Measurements from ENCODE around the gene NUSAP1. TPM values are rescaled to one million over a fixed set of nuclear protein-coding genes. Genes with fewer than 3 reads are reported as not detected.
"Not testable (repeated sequence)": the region's sequence is repeated elsewhere in the genome, so short reads cannot be mapped to it uniquely, and the experiment has no call there.

Gene NUSAP1
- total RNA-seq, 2 experiments from 2014 or later = 179 to 206 TPM

GRCh38 chr15:41367418-41367817, 34.7 kb downstream of the NUSAP1 start:
- no peak for DNase-seq
- no peaks in the 10 kb centered on the region for H3K4me1 Mint-ChIP-seq
- peaks cover 53% of the 10 kb centered on the region for H3K36me3 Mint-ChIP-seq (ENCODE audit: low read depth)
- H3K9me3 Mint-ChIP-seq (ENCODE audit: low read depth) = no peaks in the 10 kb centered on the region
- no peaks in the 10 kb centered on the region for H3K27me3 Mint-ChIP-seq
- H3K27ac Mint-ChIP-seq = no peak overlapping the region
- POLR2A ChIA-PET = no interaction called here
- no peak overlapping the region for H3K4me3 Mint-ChIP-seq
- CTCF ChIA-PET = no interaction called here
- intact Hi-C loops (cut with DNase I, micrococcal nuclease) = no loop called here
- ATAC-seq = no peak

- Mint-ChIP-seq H3K9me3 (ENCODE audit: low read depth) (no peaks in the 10 kb centered on the region), H3K4me1 (no peaks in the 10 kb centered on the region), H3K36me3 (ENCODE audit: low read depth) (peaks cover 48% of the 10 kb centered on the region), H3K4me3 (no peak overlapping the region), H3K27me3 (no peaks in the 10 kb centered on the region), H3K27ac (no peak overlapping the region)
- intact Hi-C loops (cut with DNase I, micrococcal nuclease) = no loop called here
- DNase-seq = no peak
- peak; percentile 44 for ATAC-seq
- CTCF ChIA-PET = interaction anchor here (0.7 kb wide), 1 partner anchor 774 kb away, joined by 3 read pairs; no protein-coding TSS in a partner anchor
- POLR2A ChIA-PET = interaction anchor here (0.6 kb wide), 1 partner anchor 22 kb away, joined by 3 read pairs; no protein-coding TSS in a partner anchor
Measured at GRCh38 chr15:41377978-41378377, 45.3 kb downstream of the NUSAP1 start.

- ATAC-seq; DNase-seq; H3K27me3 Mint-ChIP-seq; CTCF ChIA-PET; H3K9me3 Mint-ChIP-seq (ENCODE audit: low read depth); H3K4me3 Mint-ChIP-seq; H3K27ac Mint-ChIP-seq; intact Hi-C loops (cut with DNase I, micrococcal nuclease); H3K4me1 Mint-ChIP-seq; POLR2A ChIA-PET: not testable (repeated sequence)
- H3K36me3 Mint-ChIP-seq (ENCODE audit: low read depth) = peaks cover 28% of the 10 kb centered on the region
Measured at GRCh38 chr15:41383974-41384749, 51.5 kb downstream of the NUSAP1 start.

- Mint-ChIP-seq H3K27me3 (no peaks in the 10 kb centered on the region), H3K4me3 (no peak overlapping the region), H3K4me1 (no peaks in the 10 kb centered on the region), H3K36me3 (ENCODE audit: low read depth) (peaks cover 14% of the 10 kb centered on the region), H3K27ac (no peak overlapping the region), H3K9me3 (ENCODE audit: low read depth) (no peaks in the 10 kb centered on the region)
- CTCF ChIA-PET = interaction anchor here (0.9 to 1.4 kb wide), 2 partner anchors 7 to 54 kb away, joined by 3 read pairs; no protein-coding TSS in a partner anchor
- intact Hi-C loops (cut with DNase I, micrococcal nuclease) = no loop called here
- POLR2A ChIA-PET = no interaction called here
- DNase-seq (no peak), ATAC-seq (no peak)
Measured at GRCh38 chr15:41387646-41388045, 55.0 kb downstream of the NUSAP1 start.

- ChIA-PET CTCF (no interaction called here), POLR2A (no interaction called here)
- Mint-ChIP-seq H3K36me3 (ENCODE audit: low read depth) (peaks cover 26% of the 10 kb centered on the region), H3K4me1 (peaks cover 17% of the 10 kb centered on the region), H3K9me3 (ENCODE audit: low read depth) (no peaks in the 10 kb centered on the region), H3K4me3 (no peak overlapping the region), H3K27ac (no peak overlapping the region), H3K27me3 (no peaks in the 10 kb centered on the region)
- ATAC-seq = no peak
- no peak for DNase-seq
- intact Hi-C loops (cut with DNase I, micrococcal nuclease) = no loop called here
Measured at GRCh38 chr15:41392659-41393058, 60.0 kb downstream of the NUSAP1 start.

- ATAC-seq (peak; percentile 66), DNase-seq (no peak)
- Mint-ChIP-seq H3K27ac (peak overlapping the region; percentile 74), H3K36me3 (ENCODE audit: low read depth) (peaks cover 22% of the 10 kb centered on the region), H3K4me1 (peaks cover 17% of the 10 kb centered on the region), H3K4me3 (no peak overlapping the region), H3K9me3 (ENCODE audit: low read depth) (no peaks in the 10 kb centered on the region), H3K27me3 (no peaks in the 10 kb centered on the region)
- intact Hi-C loops (cut with DNase I, micrococcal nuclease) = no loop called here
- ChIA-PET CTCF (no interaction called here), POLR2A (no interaction called here)
Measured at GRCh38 chr15:41394924-41395323, 62.2 kb downstream of the NUSAP1 start.

- CTCF ChIA-PET = interaction anchor here (0.7 kb wide), 1 partner anchor 18 kb away, joined by 3 read pairs; no protein-coding TSS in a partner anchor
- ATAC-seq (no peak), DNase-seq (no peak)
- intact Hi-C loops (cut with DNase I, micrococcal nuclease) = no loop called here
- Mint-ChIP-seq H3K9me3 (ENCODE audit: low read depth) (no peaks in the 10 kb centered on the region), H3K27ac (peak overlapping the region; percentile 32), H3K4me3 (no peak overlapping the region), H3K27me3 (no peaks in the 10 kb centered on the region), H3K36me3 (ENCODE audit: low read depth) (peaks cover 22% of the 10 kb centered on the region), H3K4me1 (peaks cover 17% of the 10 kb centered on the region)
- POLR2A ChIA-PET = no interaction called here
Measured at GRCh38 chr15:41396111-41396510, 63.4 kb downstream of the NUSAP1 start.

GRCh38 chr15:41401904-41402267, 69.2 kb downstream of the NUSAP1 start:
- H3K9me3 Mint-ChIP-seq (ENCODE audit: low read depth) = no peaks in the 10 kb centered on the region
- POLR2A ChIA-PET = interaction anchor here (0.6 to 0.7 kb wide), 2 partner anchors 118 to 569 kb away, joined by 3 read pairs; no protein-coding TSS in a partner anchor
- CTCF ChIA-PET = interaction anchor here (0.6 to 0.8 kb wide), 3 partner anchors 13 to 502 kb away, joined by 3 read pairs; no protein-coding TSS in a partner anchor

GRCh38 chr15:41407341-41407740, 74.7 kb downstream of the NUSAP1 start:
- Mint-ChIP-seq H3K4me3 (no peak overlapping the region), H3K4me1 (peaks cover 13% of the 10 kb centered on the region), H3K36me3 (ENCODE audit: low read depth) (peaks cover 3% of the 10 kb centered on the region), H3K27ac (no peak overlapping the region), H3K9me3 (ENCODE audit: low read depth) (no peaks in the 10 kb centered on the region), H3K27me3 (no peaks in the 10 kb centered on the region)
- ChIA-PET POLR2A (no interaction called here), CTCF (interaction anchor here (0.7 kb wide), 1 partner anchor 512 kb away, joined by 3 read pairs; no protein-coding TSS in a partner anchor)
- intact Hi-C loops (cut with DNase I, micrococcal nuclease) = loop anchor here in 1 of 2 experiments (10.0 kb wide), 1 partner anchor 1087 kb away; the partner anchor contains the start of genes SNAP23 and ZNF106
- ATAC-seq = no peak
- no peak for DNase-seq

More at GRCh38 chr15:41401904-41402267, 69.2 kb downstream of the NUSAP1 start:
- Mint-ChIP-seq H3K27ac (peak overlapping the region; percentile 92), H3K27me3 (no peaks in the 10 kb centered on the region), H3K4me3 (peak overlapping the region; percentile 94), H3K36me3 (ENCODE audit: low read depth) (peaks cover 3% of the 10 kb centered on the region), H3K4me1 (peaks cover 13% of the 10 kb centered on the region)
- intact Hi-C loops (cut with DNase I, micrococcal nuclease) = loop anchor here (1.0 to 10.0 kb wide), 12 partner anchors 15 to 1093 kb away; partner anchors contain the start of genes RTF1 (in 2 of the 2), CHAC1 (in 1 of the 2), CHP1 (in 1 of the 2) and DNAJC17 (in 1 of the 2)
- DNase-seq (no peak), ATAC-seq (no peak)

- POLR2A ChIA-PET = no interaction called here
Measured at GRCh38 chr15:41408234-41408641, 75.6 kb downstream of the NUSAP1 start.

GRCh38 chr15:41411031-41411430, 78.3 kb downstream of the NUSAP1 start:
- H3K36me3 Mint-ChIP-seq (ENCODE audit: low read depth) = peaks cover 4% of the 10 kb centered on the region
- no peak for DNase-seq
- ChIA-PET CTCF (no interaction called here), POLR2A (interaction anchor here (0.7 kb wide), 1 partner anchor 504 kb away, joined by 3 read pairs; no protein-coding TSS in a partner anchor)
- ATAC-seq = no peak
- peaks cover 11% of the 10 kb centered on the region for H3K4me1 Mint-ChIP-seq
- intact Hi-C loops (cut with DNase I, micrococcal nuclease) = loop anchor here in 1 of 2 experiments (10.0 kb wide), 1 partner anchor 506 kb away; no protein-coding TSS in a partner anchor
- no peaks in the 10 kb centered on the region for H3K9me3 Mint-ChIP-seq (ENCODE audit: low read depth)
- H3K4me3 Mint-ChIP-seq = no peak overlapping the region
- H3K27me3 Mint-ChIP-seq = no peaks in the 10 kb centered on the region
- H3K27ac Mint-ChIP-seq = no peak overlapping the region

More at GRCh38 chr15:41408234-41408641, 75.6 kb downstream of the NUSAP1 start:
- intact Hi-C loops (cut with DNase I, micrococcal nuclease) = loop anchor here in 1 of 2 experiments (10.0 kb wide), 1 partner anchor 1087 kb away; the partner anchor contains the start of genes SNAP23 and ZNF106
- no peaks in the 10 kb centered on the region for H3K36me3 Mint-ChIP-seq (ENCODE audit: low read depth)
- CTCF ChIA-PET = no interaction called here
- no peak overlapping the region for H3K4me3 Mint-ChIP-seq
- DNase-seq (no peak), ATAC-seq (no peak)
- no peaks in the 10 kb centered on the region for H3K9me3 Mint-ChIP-seq (ENCODE audit: low read depth)
- H3K27me3 Mint-ChIP-seq = no peaks in the 10 kb centered on the region
- H3K4me1 Mint-ChIP-seq = peaks cover 9% of the 10 kb centered on the region
- no peak overlapping the region for H3K27ac Mint-ChIP-seq
